GM12878 (cell line): ENCODE data around the gene IPP. TPM values are rescaled to one million over a fixed set of nuclear protein-coding genes. Genes with fewer than 3 reads are reported as not detected.

Experiments used
- ATAC-seq: fragments of 200-7000 bp; cut with Tn5 transposase; 3 replicates; pipeline ENCODE4 v1.9.1; 2020; ENCODE audit warnings: mild to moderate bottlenecking, moderate library complexity
- BruUV-seq: library from RNA; stranded (reverse); fragments of 400-500 nt; replicated peaks from 2 replicates; lab custom pipeline; 2021; lab: Mats Ljungman, UMichigan
- CTCF ChIA-PET: fragments of 300-600 bp; sonication (Branson Sonifier 250); formaldehyde crosslinking; extraction: SDS; loops from one replicate; lab custom pipeline; 2021; ENCODE audit warnings: inconsistent platforms; lab: Yijun Ruan, JAX
- POLR2A ChIA-PET: fragments of 350-600 bp; formaldehyde crosslinking; extraction: SDS; loops from one replicate; lab custom pipeline; 2021; ENCODE audit warnings: inconsistent platforms; lab: Charles Lee
- RAD21 ChIA-PET: fragments of 300-600 bp; sonication (Branson Sonifier 250); formaldehyde crosslinking; loops from one replicate; lab custom pipeline; 2023; ENCODE audit warnings: antibody characterized with exemption; ENCODE audit not compliant: unreplicated experiment; lab: Charles Lee
- SMC1A ChIA-PET: fragments of 300-600 bp; sonication (Branson Sonifier 250); formaldehyde crosslinking; loops from one replicate; lab custom pipeline; 2023; ENCODE audit not compliant: unreplicated experiment, uncharacterized antibody; lab: Charles Lee
- DNase-seq: peaks from one replicate; pipeline ENCODE4 v3.0.0-alpha.2; 2011; ENCODE audit warnings: low read depth, low spot score
- FAIRE-seq: peaks from 3 replicates; lab custom pipeline; 2011; peaks lifted over from hg19 to GRCh38; lab: Jason Lieb, UNC
- H2AFZ ChIP-seq: 2 replicates; pipeline ENCODE4 v1.6.0; 2011; ENCODE audit warnings: low read depth, low read length, control low read depth; ENCODE audit not compliant: control insufficient read depth
- H3K27ac ChIP-seq: 2 replicates; pipeline ENCODE4 v1.5.1; 2011; ENCODE audit warnings: control low read depth; ENCODE audit not compliant: control insufficient read depth, insufficient read depth
- H3K27me3 ChIP-seq, 2 experiments: replicated peaks in 1 of 2; 2 replicates each; pipeline versions ENCODE4 v1.6.0 to v1.6.1; 2011; ENCODE audit warnings: low read length in 1 of 2; ENCODE audit not compliant: control insufficient read depth in 2 of 2, insufficient read depth in 2 of 2
- H3K36me3 ChIP-seq, 2 experiments: 2 replicates each; pipeline ENCODE4 v1.5.1; 2011; ENCODE audit warnings: low read length in 1 of 2; ENCODE audit not compliant: control insufficient read depth in 2 of 2, insufficient read depth in 2 of 2
- H3K4me1 ChIP-seq: 2 replicates; pipeline ENCODE4 v1.6.1; 2011; ENCODE audit warnings: mild to moderate bottlenecking, low read length, moderate library complexity, mixed read lengths; ENCODE audit not compliant: control insufficient read depth, insufficient read depth
- H3K4me2 ChIP-seq: 2 replicates; pipeline ENCODE4 v1.6.0; 2011; ENCODE audit warnings: control low read depth; ENCODE audit not compliant: control insufficient read depth, insufficient read depth
- H3K4me3 ChIP-seq: fragments of 200-600 bp; sonication (generic); 2 replicates; pipeline ENCODE4 v1.5.1; 2016
- H3K79me2 ChIP-seq: 2 replicates; pipeline ENCODE4 v1.6.0; 2011; ENCODE audit warnings: low read length; ENCODE audit not compliant: control insufficient read depth, insufficient read depth
- H3K9ac ChIP-seq: 2 replicates; pipeline ENCODE4 v1.8.0; 2011; ENCODE audit warnings: low read length, control low read depth, mixed read lengths; ENCODE audit not compliant: control insufficient read depth, insufficient read depth
- H3K9me3 ChIP-seq: replicated peaks from 3 replicates; pipeline ENCODE4 v1.5.1; 2011; ENCODE audit warnings: mild to moderate bottlenecking, low read length; ENCODE audit not compliant: control insufficient read depth, insufficient read depth
- H4K20me1 ChIP-seq: 2 replicates; pipeline ENCODE4 v1.6.0; 2011; ENCODE audit not compliant: control insufficient read depth, insufficient read depth
- BACH1 ChIP-seq: fragments of 450-650 bp; IDR thresholded peaks from 2 replicates; pipeline ENCODE4 v1.6.1; 2017; ENCODE audit warnings: mild to moderate bottlenecking, borderline replicate concordance
- CBX3 ChIP-seq: fragments of 200-600 bp; sonication (generic); IDR thresholded peaks from 2 replicates; pipeline ENCODE4 v1.6.1; 2016; ENCODE audit warnings: low read depth, borderline replicate concordance
- CREM ChIP-seq: IDR thresholded peaks from 2 replicates; pipeline ENCODE4 v1.6.1; 2014; ENCODE audit warnings: antibody characterized with exemption, low read depth
- KDM1A ChIP-seq: fragments of 200-600 bp; sonication (generic); IDR thresholded peaks from 2 replicates; pipeline ENCODE4 v1.6.1; 2016; ENCODE audit warnings: borderline replicate concordance
- NBN ChIP-seq: fragments of 450-650 bp; IDR thresholded peaks from 2 replicates; pipeline ENCODE4 v1.6.1; 2016
- NFYB ChIP-seq: IDR thresholded peaks from 2 replicates; pipeline ENCODE4 v1.6.1; 2011; ENCODE audit warnings: low read depth, mild to moderate bottlenecking, low read length, improper control_type of control experiment, moderate library complexity; ENCODE audit not compliant: insufficient read depth
- PML ChIP-seq: IDR thresholded peaks from 2 replicates; pipeline ENCODE4 v1.6.1; 2012; ENCODE audit warnings: low read length, inconsistent platforms
- POLR2AphosphoS2 ChIP-seq: IDR thresholded peaks from 2 replicates; pipeline ENCODE4 v1.6.1; 2011; ENCODE audit warnings: low read depth, mild to moderate bottlenecking, low read length, improper control_type of control experiment, moderate library complexity
- POLR2AphosphoS5 ChIP-seq: IDR thresholded peaks from 2 replicates; pipeline ENCODE4 v1.6.1; 2011; ENCODE audit warnings: mild to moderate bottlenecking, low read length, inconsistent platforms
- RAD21 ChIP-seq: IDR thresholded peaks from 2 replicates; pipeline ENCODE4 v1.6.1; 2011; ENCODE audit warnings: mild to moderate bottlenecking, low read depth, low read length, moderate library complexity; ENCODE audit not compliant: insufficient read depth
- RFX5 ChIP-seq: IDR thresholded peaks from 2 replicates; pipeline ENCODE4 v1.6.1; 2011; ENCODE audit warnings: low read depth, low read length, improper control_type of control experiment
- SIN3A ChIP-seq: IDR thresholded peaks from 2 replicates; pipeline ENCODE4 v1.6.1; 2012; ENCODE audit warnings: low read depth, low read length, improper control_type of control experiment
- SUPT20H ChIP-seq: IDR thresholded peaks from 2 replicates; pipeline ENCODE4 v1.6.1; 2011; ENCODE audit warnings: low read depth, mild to moderate bottlenecking, low read length, moderate library complexity, borderline replicate concordance; ENCODE audit not compliant: control insufficient read depth
- WGBS: methylation state at CpG from one replicate; pipeline ENCODE4 v1.1.6; 2016; ENCODE audit warnings: low lambda C conversion rate; ENCODE audit not compliant: insufficient replicate concordance, insufficient coverage; ENCODE audit errors: missing lambda C conversion rate; 5-methylcytosine and 5-hydroxymethylcytosine counted together
- in situ Hi-C: fragments of 300-500 bp; cut with MboI; formaldehyde crosslinking; loops from 9 replicates; pipeline ENCODE4 v1.14.3; 2018; ENCODE audit warnings: mixed read lengths
- intact Hi-C: fragments of 100-400 bp; cut with micrococcal nuclease; formaldehyde crosslinking; loops from one replicate; pipeline ENCODE4 v1.14.2; 2022; ENCODE audit not compliant: unreplicated experiment
- polyA plus RNA-seq, 11 experiments: library from polyadenylated mRNA; depleted of rRNA in 4 of 11; unstranded in 6 of 11; stranded (reverse) in 5 of 11; fragments of >200 nt; fragmentation: Nextera tagmentation in 4 of 11; fragmentation: Illumina TruSeq in 1 of 11; extraction: Ambion mirVana in 4 of 11; extraction: Trizol in 1 of 11; gene quantifications; 1 replicate in 1 of 11; 2 replicates in 10 of 11; pipeline versions ENCODE4 v1.2.1 to v1.2.3, GENCODE V29; 2011 to 2016; ENCODE audit warnings: inconsistent platforms in 2 of 11, missing spikeins in 2 of 11, low read depth in 1 of 11
- total RNA-seq, 4 experiments: library from RNA; depleted of rRNA in 3 of 4; stranded (reverse); fragments of >200 nt in 3 of 4; fragmentation: Illumina TruSeq in 1 of 4; extraction: Trizol in 1 of 4; gene quantifications; 2 replicates each; pipeline versions ENCODE4 v1.2.1 to v1.2.3, GENCODE V29; 2013 to 2021
- TF ChIP-seq, protein P1 (sequence below): fragments of 450-650 bp; IDR thresholded peaks from 2 replicates; pipeline ENCODE4 v1.6.1; 2017; ENCODE audit warnings: mild to moderate bottlenecking, low read depth, inconsistent platforms; ENCODE audit not compliant: poor library complexity, severe bottlenecking
- TF ChIP-seq, protein P2 (sequence below): IDR thresholded peaks from 2 replicates; pipeline ENCODE4 v1.6.1; 2012; ENCODE audit warnings: low read depth, low read length, improper control_type of control experiment
- TF ChIP-seq, protein P3 (sequence below): IDR thresholded peaks from 2 replicates; pipeline ENCODE4 v1.6.1; 2011; ENCODE audit warnings: borderline replicate concordance, low read depth, mild to moderate bottlenecking, moderate library complexity, mixed read lengths, low read length; ENCODE audit not compliant: insufficient read depth; ENCODE audit errors: extremely low read length

Gene IPP
- total and polyA plus RNA-seq, 10 of the 15 experiments (the other 5 are each of a cell fraction or from before 2014, with no cell fraction given), result 4.7 to 15.0 (median 10.4) TPM

DNA sequence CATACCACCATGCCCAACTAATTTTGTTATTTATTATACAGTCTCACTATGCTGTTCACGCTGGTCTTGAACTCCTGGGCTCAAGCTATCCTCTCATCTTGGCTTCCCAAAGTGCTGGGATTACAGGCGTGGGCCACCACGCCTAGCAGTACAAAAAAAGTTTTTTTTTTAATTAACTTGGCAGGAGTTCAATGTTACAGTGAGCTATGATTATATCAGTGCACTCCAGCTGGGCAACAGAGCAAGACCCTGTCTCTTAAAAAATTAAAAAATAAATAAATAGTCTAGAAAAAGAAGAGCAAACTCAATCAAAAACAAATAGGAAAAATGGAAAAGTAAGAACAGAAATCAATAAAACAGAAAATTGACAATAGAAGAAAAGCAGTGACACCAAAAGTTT, 36.7 kb downstream of the IPP start:
- Histone ChIP-seq H4K20me1 (no peaks in the 10 kb centered on the region), H3K36me3 (peaks cover 0 to 3% of the 10 kb centered on the region in 2 experiments; a peak in 1 of 4 replicates), H3K9ac (no peak overlapping the region), H3K4me2 (no peak overlapping the region), H3K27me3 (no peaks in the 10 kb centered on the region), H3K4me3 (no peak overlapping the region), H3K9me3 (no peaks in the 10 kb centered on the region), H3K4me1 (no peaks in the 10 kb centered on the region), H3K79me2 (no peaks in the 10 kb centered on the region), H3K27ac (no peak overlapping the region), H2AFZ (no peak overlapping the region)
- ATAC-seq (no peak), FAIRE-seq (no peak), DNase-seq (no peak)
- intact Hi-C loops, result no loop called here
- SMC1A ChIA-PET, result interaction anchor here (0.6 kb wide), 1 partner anchor 165 kb away, joined by 3 read pairs; no protein-coding TSS in a partner anchor
- BruUV-seq, result no TSS peak
- TF ChIP-seq SIN3A (no peak), PML (no peak), RFX5 (no peak), NFYB (no peak), CREM (no peak), POLR2AphosphoS2 (no peak), NBN (no peak), CBX3 (no peak), KDM1A (no peak), RAD21 (no peak), SUPT20H (no peak), BACH1 (no peak), POLR2AphosphoS5 (no peak)
- TF ChIP-seq, protein P1, sequence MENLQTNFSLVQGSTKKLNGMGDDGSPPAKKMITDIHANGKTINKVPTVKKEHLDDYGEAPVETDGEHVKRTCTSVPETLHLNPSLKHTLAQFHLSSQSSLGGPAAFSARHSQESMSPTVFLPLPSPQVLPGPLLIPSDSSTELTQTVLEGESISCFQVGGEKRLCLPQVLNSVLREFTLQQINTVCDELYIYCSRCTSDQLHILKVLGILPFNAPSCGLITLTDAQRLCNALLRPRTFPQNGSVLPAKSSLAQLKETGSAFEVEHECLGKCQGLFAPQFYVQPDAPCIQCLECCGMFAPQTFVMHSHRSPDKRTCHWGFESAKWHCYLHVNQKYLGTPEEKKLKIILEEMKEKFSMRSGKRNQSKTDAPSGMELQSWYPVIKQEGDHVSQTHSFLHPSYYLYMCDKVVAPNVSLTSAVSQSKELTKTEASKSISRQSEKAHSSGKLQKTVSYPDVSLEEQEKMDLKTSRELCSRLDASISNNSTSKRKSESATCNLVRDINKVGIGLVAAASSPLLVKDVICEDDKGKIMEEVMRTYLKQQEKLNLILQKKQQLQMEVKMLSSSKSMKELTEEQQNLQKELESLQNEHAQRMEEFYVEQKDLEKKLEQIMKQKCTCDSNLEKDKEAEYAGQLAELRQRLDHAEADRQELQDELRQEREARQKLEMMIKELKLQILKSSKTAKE, result no peak
- TF ChIP-seq, protein P2, sequence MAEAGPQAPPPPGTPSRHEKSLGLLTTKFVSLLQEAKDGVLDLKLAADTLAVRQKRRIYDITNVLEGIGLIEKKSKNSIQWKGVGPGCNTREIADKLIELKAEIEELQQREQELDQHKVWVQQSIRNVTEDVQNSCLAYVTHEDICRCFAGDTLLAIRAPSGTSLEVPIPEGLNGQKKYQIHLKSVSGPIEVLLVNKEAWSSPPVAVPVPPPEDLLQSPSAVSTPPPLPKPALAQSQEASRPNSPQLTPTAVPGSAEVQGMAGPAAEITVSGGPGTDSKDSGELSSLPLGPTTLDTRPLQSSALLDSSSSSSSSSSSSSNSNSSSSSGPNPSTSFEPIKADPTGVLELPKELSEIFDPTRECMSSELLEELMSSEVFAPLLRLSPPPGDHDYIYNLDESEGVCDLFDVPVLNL, result no peak
- TF ChIP-seq, protein P3, sequence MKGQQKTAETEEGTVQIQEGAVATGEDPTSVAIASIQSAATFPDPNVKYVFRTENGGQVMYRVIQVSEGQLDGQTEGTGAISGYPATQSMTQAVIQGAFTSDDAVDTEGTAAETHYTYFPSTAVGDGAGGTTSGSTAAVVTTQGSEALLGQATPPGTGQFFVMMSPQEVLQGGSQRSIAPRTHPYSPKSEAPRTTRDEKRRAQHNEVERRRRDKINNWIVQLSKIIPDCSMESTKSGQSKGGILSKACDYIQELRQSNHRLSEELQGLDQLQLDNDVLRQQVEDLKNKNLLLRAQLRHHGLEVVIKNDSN, result no peak
- CTCF ChIA-PET, result interaction anchor here (0.7 kb wide), 1 partner anchor 10 kb away, joined by 3 read pairs; no protein-coding TSS in a partner anchor
- 100% methylated on average over 3 of the region's 3 CpGs for WGBS
- in situ Hi-C loops, result no loop called here
- RAD21 ChIA-PET, result no interaction called here
- POLR2A ChIA-PET, result no interaction called here
